T-helper 17 cell (primary cell): ENCODE data around the gene LYPLA2. TPM values are rescaled to one million over a fixed set of nuclear protein-coding genes. Genes with fewer than 3 reads are reported as not detected.
"Not testable (repeated sequence)": the region's sequence is repeated elsewhere in the genome, so short reads cannot be mapped to it uniquely, and the experiment has no call there.

ENCODE experiments used
- ATAC-seq: fragments of 150-1000 bp; cut with Tn5 transposase; 2 replicates; pipeline ENCODE4 v1.10.0; 2021; ENCODE audit warnings: mild to moderate bottlenecking, moderate library complexity
- DNase-seq, 3 donors: peaks; one replicate each; pipeline versions ENCODE4 v3.0.0 to v3.0.0-alpha.2; 2020 to 2021
- H3K9me3 ChIP-seq: one replicate; pipeline ENCODE4 v1.7.0; 2013; ENCODE audit warnings: low read length, mild to moderate bottlenecking; ENCODE audit not compliant: control insufficient read depth, poor library complexity, severe bottlenecking
- H3K27ac Mint-ChIP-seq: one replicate; pipeline ENCODE4 v1.8.0; 2022; ENCODE audit warnings: mild to moderate bottlenecking, moderate library complexity, mixed read lengths
- H3K27me3 Mint-ChIP-seq: one replicate; pipeline ENCODE4 v1.8.0; 2022; ENCODE audit warnings: mixed read lengths
- H3K36me3 Mint-ChIP-seq: one replicate; pipeline ENCODE4 v1.8.0; 2022; ENCODE audit warnings: low read depth, mixed read lengths
- H3K4me1 Mint-ChIP-seq: one replicate; pipeline ENCODE4 v1.8.0; 2022; ENCODE audit warnings: mild to moderate bottlenecking, mixed read lengths
- H3K4me3 Mint-ChIP-seq: one replicate; pipeline ENCODE4 v1.8.0; 2022; ENCODE audit warnings: mild to moderate bottlenecking, moderate library complexity, mixed read lengths
- total RNA-seq, 4 donors: library from RNA in 2 of 4; stranded (reverse) in 2 of 4; gene quantifications; one replicate each; pipeline ENCODE4 v1.2.3 and lab custom pipeline; 2022 to 2026

LYPLA2 gene
- total RNA-seq, 2 donors from 2014 or later = 52.1 to 57.1 TPM

DNA sequence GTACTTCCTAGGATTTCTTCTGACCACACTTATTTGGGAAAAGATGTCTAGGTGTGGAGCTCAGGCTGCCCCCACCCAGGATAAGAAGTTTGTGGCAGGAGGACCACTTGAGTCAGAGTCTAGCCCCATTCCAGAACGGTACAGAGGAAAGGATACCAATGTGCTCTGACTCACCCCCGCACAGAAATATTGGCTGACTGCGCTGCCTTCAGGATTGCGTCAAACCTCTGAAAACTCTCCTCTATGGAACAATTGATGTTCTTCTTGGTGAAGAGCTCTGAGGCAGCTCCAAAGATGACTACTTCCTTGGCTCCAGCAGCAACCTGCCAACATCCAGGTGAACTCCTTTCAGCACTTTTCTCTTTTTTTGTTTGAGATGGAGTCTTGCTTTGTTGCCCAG, 23.1 kb downstream of the LYPLA2 start:
- H3K9me3 ChIP-seq = no peaks in the 10 kb centered on the region
- Mint-ChIP-seq H3K36me3 (peaks cover 6% of the 10 kb centered on the region), H3K4me1 (peaks cover 19% of the 10 kb centered on the region), H3K4me3 (no peak overlapping the region), H3K27ac (no peak overlapping the region), H3K27me3 (no peaks in the 10 kb centered on the region)
- DNase-seq (no peak), ATAC-seq (no peak)

DNA sequence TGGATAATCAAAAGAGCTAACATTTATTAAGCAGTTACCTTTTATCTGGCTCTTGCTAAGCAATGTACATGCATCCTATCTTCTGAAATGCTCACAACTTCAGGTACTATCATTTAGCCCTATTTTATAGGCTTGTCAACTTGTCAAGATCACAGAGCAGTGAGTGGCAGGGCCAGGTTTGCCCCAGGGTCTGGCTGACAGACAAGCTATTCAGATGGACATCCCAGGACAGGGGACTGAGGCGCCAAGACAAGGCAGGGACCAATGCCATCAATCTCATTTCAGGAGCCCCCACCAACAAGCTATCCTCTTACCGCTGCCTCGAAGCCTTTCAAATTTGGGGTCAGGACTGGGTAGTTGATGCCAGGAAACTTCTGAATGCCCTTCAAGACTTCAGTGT, 25.4 kb downstream of the LYPLA2 start:
- peaks cover 6% of the 10 kb centered on the region for H3K4me1 Mint-ChIP-seq
- no peaks in the 10 kb centered on the region for H3K27me3 Mint-ChIP-seq
- H3K9me3 ChIP-seq = no peaks in the 10 kb centered on the region
- no peak overlapping the region for H3K4me3 Mint-ChIP-seq
- ATAC-seq (no peak), DNase-seq (no peak)
- no peak overlapping the region for H3K27ac Mint-ChIP-seq
- H3K36me3 Mint-ChIP-seq = peaks cover under 1% of the 10 kb centered on the region

DNA sequence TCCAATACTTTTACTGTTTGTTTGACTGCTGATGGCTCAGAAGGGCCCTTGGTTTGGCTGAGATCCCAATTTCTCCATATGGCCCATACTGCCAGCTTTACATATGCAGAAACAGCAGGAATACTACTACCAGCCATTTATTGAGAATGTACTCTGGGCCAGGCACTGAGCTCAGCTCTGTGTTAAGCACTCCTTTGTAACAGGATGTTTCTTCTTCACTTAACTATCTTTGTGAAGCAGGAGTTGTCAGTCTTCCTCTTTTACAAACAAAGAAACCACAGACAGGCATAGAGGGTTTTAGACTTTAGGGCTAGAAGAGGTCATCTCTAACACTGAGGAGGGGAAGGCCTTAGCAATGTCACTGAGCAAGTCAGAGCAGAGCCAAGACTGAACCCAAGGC, 26.0 kb downstream of the LYPLA2 start:
- no peaks in the 10 kb centered on the region for H3K27me3 Mint-ChIP-seq

DNA sequence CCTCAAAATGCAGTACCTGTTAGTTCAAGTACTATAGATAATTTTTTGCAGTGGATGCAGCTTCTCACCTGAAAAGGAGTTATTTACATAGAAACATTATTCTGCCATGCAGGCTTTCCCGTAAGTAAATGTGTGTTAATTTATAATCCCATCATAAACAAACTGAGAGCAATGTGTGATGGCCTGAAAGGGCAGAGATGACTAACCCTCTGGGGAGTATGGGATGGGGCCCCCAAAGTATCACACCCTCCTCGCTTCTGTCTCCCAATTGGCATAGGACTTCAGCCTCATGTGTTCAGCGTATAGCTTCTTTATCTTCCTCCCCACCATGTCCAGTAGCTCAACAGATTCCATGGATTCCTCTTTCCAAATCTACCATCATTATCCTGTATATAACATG, 26.7 kb downstream of the LYPLA2 start:
- no peaks in the 10 kb centered on the region for H3K9me3 ChIP-seq
- no peaks in the 10 kb centered on the region for H3K36me3 Mint-ChIP-seq
- ATAC-seq = no peak
- peaks cover 10% of the 10 kb centered on the region for H3K4me1 Mint-ChIP-seq
- no peak overlapping the region for H3K4me3 Mint-ChIP-seq
- DNase-seq = no peak
- no peaks in the 10 kb centered on the region for H3K27me3 Mint-ChIP-seq
- no peak overlapping the region for H3K27ac Mint-ChIP-seq

More for the DNA sequence above, 26.0 kb downstream of the LYPLA2 start:
- peaks cover 9% of the 10 kb centered on the region for H3K4me1 Mint-ChIP-seq
- H3K4me3 Mint-ChIP-seq = no peak overlapping the region
- no peak overlapping the region for H3K27ac Mint-ChIP-seq
- no peaks in the 10 kb centered on the region for H3K36me3 Mint-ChIP-seq
- H3K9me3 ChIP-seq = no peaks in the 10 kb centered on the region
- DNase-seq = no peak
- ATAC-seq = no peak

DNA sequence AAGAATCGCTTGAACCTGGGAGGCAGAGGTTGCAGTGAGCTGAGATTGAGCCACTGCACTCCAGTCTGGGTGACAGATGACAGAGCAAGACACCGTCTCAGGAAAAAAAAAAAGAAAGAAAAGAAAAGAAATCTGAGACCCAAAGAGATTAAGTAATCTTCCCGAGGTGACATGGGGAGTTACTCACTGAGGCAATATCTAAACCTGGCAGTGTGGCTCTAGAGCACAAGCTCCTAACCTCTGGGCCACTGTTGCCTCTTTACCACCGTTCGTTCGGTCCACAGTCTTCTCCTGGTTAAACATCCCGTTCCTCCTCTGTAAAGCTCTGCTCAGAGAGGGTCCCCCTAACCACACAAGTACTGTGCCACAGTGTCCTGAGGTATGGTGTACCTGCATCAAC, 32.8 kb downstream of the LYPLA2 start:
- H3K4me3 Mint-ChIP-seq = no peak overlapping the region
- no peaks in the 10 kb centered on the region for H3K36me3 Mint-ChIP-seq
- DNase-seq (no peak), ATAC-seq (no peak)
- H3K27ac Mint-ChIP-seq = peak overlapping the region; percentile 94
- no peaks in the 10 kb centered on the region for H3K9me3 ChIP-seq
- peaks cover 21% of the 10 kb centered on the region for H3K4me1 Mint-ChIP-seq
- H3K27me3 Mint-ChIP-seq = no peaks in the 10 kb centered on the region

DNA sequence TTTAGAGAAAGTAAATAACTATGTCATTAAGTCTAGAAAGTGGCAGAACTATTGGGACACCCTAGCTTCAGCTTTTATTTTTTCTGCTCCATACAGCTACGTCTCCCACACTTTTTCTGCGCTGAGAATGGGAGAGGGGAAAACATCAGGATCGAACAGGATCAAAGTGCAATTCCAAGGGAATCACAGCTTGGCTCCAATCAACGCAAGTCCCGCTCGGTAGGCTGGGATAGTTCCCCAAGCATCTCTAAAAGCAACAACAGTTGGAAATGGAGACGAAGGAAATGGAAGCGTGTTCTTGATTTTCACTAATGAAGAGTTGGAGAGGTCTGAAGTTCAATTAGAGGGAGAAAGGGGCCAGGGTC, 33.7 kb downstream of the LYPLA2 start:
- Mint-ChIP-seq H3K27ac (peak overlapping the region; percentile 94), H3K4me3 (peak overlapping the region; percentile 94), H3K36me3 (no peaks in the 10 kb centered on the region), H3K4me1 (peaks cover 21% of the 10 kb centered on the region), H3K27me3 (no peaks in the 10 kb centered on the region)
- H3K9me3 ChIP-seq = no peaks in the 10 kb centered on the region
- ATAC-seq (peak; percentile 3), DNase-seq (no peak)

DNA sequence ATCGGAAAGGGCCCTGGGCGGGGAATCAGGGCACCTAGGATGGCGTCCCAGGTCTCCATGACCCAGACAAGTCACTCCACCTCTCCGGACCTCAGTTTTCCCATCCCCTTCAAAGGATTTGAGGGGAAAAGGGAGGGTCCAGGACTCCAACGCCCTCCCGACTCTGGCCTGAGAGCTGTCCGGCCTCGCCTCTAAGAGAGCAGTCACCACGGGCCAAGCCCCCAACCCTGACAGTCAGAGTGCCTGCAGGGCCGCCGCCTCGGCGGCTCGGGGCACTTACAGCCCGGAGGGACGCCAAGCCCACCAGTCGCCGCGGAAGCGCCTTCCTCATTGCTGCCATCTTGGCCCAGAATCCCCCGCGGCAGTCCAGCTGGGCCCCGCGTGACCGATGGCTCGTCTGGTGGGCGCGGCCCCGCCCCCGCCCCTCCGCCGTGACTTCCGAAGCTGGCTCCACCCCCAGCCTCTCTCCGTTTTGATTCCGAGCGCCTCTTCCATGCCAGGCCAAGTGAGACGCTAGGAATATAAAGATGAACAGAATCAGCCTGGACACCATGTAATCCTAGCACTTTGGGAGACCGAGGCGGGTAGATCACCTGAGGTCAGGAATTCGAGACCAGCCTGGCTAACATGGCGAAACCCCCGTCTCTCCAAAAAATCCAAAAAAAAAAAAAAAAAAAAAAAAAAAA, 34.3 kb downstream of the LYPLA2 start, which contains the start of gene HMGCL:
Gene HMGCL (minus strand): TSS at position 354 of the 686 bp plus-strand sequence. CDS start 14 bp downstream, at position 340.
- peak within 1 kb of the TSS; percentile 94 for H3K4me3 Mint-ChIP-seq
- peaks cover 21% of the 10 kb centered on the region for H3K4me1 Mint-ChIP-seq
- ATAC-seq (peak; percentile 97), DNase-seq (peak; percentile 74 to 82 (median 82))
- H3K9me3 ChIP-seq = no peaks in the 10 kb centered on the region
- H3K36me3 Mint-ChIP-seq = no peaks in the 10 kb centered on the region
- H3K27me3 Mint-ChIP-seq = no peaks in the 10 kb centered on the region
- H3K27ac Mint-ChIP-seq = peak within 1 kb of the TSS; percentile 94

DNA sequence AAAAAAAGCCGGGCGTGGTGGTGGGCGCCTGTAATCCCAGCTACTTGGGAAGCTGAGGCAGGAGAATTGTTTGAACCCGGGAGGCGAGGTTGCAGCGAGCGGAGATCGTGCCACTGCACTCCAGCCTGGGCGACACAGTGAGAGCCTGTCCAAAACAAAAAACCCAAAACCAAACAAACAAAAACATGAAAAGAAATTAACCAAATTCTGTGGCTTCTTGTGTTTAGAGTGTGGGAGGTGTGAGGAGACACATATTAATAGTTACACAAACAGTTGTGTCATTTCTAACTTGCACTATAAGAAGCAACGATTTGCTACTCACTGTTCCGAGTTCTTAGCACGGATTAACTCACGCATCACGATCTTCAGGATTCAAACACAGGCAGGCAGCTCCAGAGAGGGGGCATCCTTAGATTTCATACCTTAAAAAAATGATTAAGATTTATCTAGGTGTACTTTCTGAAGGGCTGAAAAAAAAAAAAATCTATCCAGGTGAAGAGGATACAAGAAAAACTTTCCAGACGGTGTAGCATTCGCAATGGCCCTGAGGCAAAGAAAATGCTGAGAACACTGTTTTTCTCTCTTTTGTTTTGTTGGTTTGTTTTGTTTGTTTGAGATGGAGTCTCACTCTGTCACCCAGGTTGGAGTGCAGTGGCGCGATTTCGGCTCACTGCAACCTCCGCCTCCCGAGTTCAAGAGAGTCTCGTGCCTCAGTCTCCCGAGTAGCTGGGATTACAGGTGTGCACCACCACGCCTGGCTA, 35.0 kb downstream of the LYPLA2 start:
- Mint-ChIP-seq H3K4me1 (peaks cover 18% of the 10 kb centered on the region), H3K27me3 (no peaks in the 10 kb centered on the region), H3K4me3 (peak overlapping the region; percentile 94), H3K27ac (peak overlapping the region; percentile 94), H3K36me3 (no peaks in the 10 kb centered on the region)
- peak; percentile 50 for ATAC-seq
- no peak for DNase-seq
- no peaks in the 10 kb centered on the region for H3K9me3 ChIP-seq

DNA sequence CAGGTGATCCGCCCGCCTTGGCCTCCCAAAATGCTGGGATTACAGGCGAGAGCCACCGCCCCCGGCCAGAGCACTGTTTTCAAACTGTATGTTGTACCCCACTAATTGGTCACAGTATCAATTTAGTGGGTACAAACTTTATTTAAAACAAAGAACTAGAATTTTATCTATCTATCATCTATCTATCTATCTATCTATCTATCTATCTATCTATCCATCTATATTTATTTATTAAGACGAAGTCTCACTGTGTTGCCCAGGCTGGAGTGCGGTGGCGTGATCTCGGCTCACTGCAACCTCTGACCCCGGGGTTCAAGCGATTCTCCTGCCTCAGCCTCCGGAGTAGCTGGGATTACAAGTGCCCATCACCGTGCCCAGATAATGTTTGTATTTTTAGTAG, 35.6 kb downstream of the LYPLA2 start:
- peaks cover 18% of the 10 kb centered on the region for H3K4me1 Mint-ChIP-seq
- H3K27me3 Mint-ChIP-seq, H3K36me3 Mint-ChIP-seq, DNase-seq, ATAC-seq, H3K9me3 ChIP-seq, H3K4me3 Mint-ChIP-seq, H3K27ac Mint-ChIP-seq: not testable (repeated sequence)

DNA sequence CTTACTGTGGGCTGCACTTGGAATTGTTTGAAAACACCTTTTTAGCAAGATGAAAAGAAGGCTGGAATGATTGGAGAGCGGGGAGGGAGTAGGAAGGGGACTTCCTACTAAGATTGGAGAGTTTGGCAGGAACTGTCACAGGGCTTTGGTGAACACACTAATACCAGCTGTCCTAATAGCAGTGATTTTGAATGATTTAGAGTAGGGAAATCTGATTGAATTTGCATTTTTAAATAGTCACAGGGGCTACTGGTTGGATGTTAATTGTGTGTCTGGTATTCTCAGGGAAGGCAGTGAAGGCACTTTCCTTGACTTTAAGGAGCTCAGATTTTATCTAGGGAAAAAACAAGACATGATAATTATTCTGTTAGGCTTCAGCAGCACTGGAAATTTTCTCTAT, 36.8 kb downstream of the LYPLA2 start:
- Mint-ChIP-seq H3K4me1 (peaks cover 14% of the 10 kb centered on the region), H3K27ac (no peak overlapping the region), H3K36me3 (no peaks in the 10 kb centered on the region), H3K27me3 (no peaks in the 10 kb centered on the region), H3K4me3 (no peak overlapping the region)
- no peak for DNase-seq
- H3K9me3 ChIP-seq = no peaks in the 10 kb centered on the region
- ATAC-seq = no peak

DNA sequence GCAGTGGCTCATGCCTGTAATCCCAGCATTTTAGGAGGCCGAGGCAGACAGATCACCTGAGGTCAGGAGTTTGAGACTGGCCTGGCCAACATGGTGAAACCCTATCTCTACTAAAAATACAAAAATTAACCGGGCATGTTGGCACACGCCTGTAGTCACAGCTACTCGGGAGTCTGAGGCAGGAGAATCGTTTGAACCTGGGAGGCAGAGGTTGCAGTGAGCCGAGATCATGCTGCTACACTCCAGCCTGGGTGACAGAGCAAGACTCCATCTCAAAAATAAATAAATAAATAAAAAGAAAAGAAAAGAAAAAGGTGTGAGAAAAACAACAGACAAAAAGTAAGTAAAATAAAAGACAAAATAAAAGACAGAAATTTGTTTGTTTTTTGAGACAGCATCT, 43.2 kb downstream of the LYPLA2 start:
- not testable (repeated sequence) for DNase-seq, H3K27me3 Mint-ChIP-seq, H3K36me3 Mint-ChIP-seq, ATAC-seq, H3K27ac Mint-ChIP-seq, H3K4me3 Mint-ChIP-seq, H3K9me3 ChIP-seq
- peaks cover 10% of the 10 kb centered on the region for H3K4me1 Mint-ChIP-seq

DNA sequence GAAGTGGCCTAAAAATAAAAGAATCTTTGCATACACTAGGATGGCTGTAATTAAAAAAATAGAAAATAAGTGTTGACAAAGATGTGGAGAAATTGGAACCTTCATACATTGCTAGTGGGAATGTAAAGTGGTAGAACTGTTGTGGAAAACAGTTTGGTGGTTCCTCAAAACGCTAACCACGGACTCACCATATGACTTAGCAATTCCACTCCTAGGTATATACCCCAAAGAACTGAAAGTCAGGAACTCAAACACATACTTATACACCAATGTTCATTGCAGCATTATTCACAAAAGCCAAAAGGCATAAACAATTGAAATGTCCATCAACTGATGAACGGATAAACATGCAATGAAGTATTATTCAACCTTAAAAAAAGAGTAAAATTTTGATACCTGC, 45.1 kb downstream of the LYPLA2 start:
- ATAC-seq = no peak
- Mint-ChIP-seq H3K36me3 (no peaks in the 10 kb centered on the region), H3K4me1 (peaks cover 10% of the 10 kb centered on the region), H3K4me3 (no peak overlapping the region), H3K27me3 (no peaks in the 10 kb centered on the region), H3K27ac (no peak overlapping the region)
- DNase-seq = no peak
- H3K9me3 ChIP-seq = no peaks in the 10 kb centered on the region

DNA sequence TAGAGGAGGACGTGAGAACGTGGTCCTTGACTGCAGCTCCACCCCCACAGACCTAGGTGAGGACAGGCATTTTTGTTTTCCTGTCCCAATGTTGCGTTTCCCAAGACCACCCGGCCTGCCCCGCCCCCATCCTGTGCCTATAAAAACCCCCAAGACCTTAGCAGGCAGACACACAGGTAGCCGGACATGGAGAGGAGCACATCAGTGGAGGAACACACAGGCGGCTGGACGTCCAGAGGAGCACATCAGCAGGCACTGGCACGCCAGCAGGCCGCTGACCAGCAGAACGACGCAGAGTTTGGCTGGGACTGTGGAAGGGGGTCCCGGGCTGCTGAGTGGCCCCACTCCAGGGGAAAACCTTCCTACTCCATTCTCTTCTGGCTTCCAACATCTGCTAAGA, 47.0 kb downstream of the LYPLA2 start:
- Mint-ChIP-seq H3K27me3 (no peaks in the 10 kb centered on the region), H3K4me3 (peak overlapping the region; percentile 78), H3K36me3 (no peaks in the 10 kb centered on the region), H3K4me1 (peaks cover 10% of the 10 kb centered on the region), H3K27ac (no peak overlapping the region)
- H3K9me3 ChIP-seq = no peaks in the 10 kb centered on the region
- DNase-seq = no peak
- ATAC-seq = no peak
